HTR-8/SVneo (cell line): Measurements from ENCODE around the gene FMNL2.

ENCODE experiments used
- DNase-seq: peaks from one replicate; pipeline ENCODE4 v3.0.0; 2011; ENCODE audit warnings: low spot score, mixed read lengths; ENCODE audit not compliant: insufficient read length
- FAIRE-seq: peaks from 2 replicates; lab custom pipeline; 2011; peaks lifted over from hg19 to GRCh38; lab: Jason Lieb, UNC

The FMNL2 gene

DNA sequence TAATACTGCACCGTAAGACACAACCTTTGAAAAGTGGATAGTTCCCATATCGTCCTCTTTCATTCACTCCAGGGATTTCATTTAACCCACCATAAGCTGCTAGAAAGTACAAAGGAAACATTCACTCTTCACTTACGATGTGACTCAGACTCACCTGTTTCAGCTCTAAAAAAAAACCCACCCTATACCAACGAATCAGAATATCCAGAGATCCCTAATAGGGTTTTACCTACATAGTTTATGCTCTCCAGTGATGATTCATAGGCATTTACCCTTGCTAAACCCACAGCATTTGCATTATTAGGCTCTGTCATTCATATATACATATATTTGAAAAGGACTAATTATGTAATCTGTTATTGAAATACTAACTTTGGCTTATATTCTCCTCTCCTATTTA is 322.1 kb downstream of the FMNL2 start:
- FAIRE-seq: no peak

GRCh38 chr2:152658221-152658620 is 323.2 kb downstream of the FMNL2 start:
- no peak for DNase-seq
- FAIRE-seq: no peak

More for the DNA sequence above, 322.1 kb downstream of the FMNL2 start:
- DNase-seq: no peak

DNA sequence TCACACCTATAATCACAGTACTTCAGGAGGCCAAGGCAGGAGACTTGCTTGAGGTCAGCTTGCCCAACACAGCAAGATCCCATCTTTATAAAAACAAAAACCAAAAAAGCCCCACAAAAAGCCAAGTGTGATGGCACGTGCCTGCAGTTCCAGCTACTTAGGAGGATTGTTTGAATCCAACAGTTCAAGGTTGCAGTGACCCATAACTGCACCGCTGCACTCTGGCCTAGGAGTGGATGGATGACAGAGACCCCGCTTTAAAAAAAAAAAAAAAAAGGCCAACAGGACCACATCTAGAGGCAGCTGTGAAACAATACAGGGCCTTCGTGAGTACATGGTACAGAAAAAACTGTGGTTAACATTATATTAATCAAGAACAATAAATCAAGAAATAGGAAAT is 326.1 kb downstream of the FMNL2 start:
- DNase-seq (no peak), FAIRE-seq (no peak)

GRCh38 chr2:152664725-152665124 is 329.8 kb downstream of the FMNL2 start:
- no peak for FAIRE-seq
- no peak for DNase-seq

- FAIRE-seq (no peak), DNase-seq (no peak)
Observed at GRCh38 chr2:152674334-152674733, 339.4 kb downstream of the FMNL2 start.

DNA sequence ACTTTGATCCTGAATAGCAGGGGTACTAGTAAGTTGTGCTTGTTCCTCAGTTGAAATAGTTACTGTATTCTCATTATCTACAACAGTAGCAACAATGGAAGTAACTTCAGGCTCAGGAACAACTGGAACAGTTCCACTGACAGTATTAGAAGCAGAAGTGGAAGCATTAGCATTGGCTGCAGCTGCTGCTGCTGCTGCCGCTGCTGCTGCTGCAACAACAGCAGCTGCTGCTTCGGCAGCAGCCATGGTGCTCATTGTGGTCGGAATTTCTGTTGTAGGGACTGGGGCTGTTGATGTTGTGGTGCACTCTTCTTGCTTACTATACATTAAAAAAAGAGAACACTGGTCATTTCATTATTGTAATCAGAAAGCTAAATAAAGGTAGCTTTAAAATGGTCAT is 341.5 kb downstream of the FMNL2 start:
- FAIRE-seq: no peak
- no peak for DNase-seq

DNA sequence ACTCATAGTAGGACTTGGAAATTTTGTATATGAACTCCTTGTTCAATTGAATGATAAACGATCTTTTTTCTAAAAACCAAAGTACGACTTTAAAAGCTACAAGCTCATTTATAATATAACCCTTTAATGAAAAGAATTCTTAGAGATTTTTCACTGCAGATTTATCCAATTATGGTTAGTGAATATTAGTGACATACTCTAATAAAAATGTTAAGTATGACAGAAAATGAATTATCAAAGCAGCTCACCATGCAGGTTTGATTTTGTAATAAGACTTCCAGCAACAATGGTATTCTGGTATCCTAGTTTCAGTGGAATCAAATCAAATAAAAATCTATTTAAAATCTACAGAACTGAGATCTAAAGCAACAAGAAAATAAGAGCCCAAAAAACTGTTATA is 343.8 kb downstream of the FMNL2 start:
- DNase-seq (no peak), FAIRE-seq (no peak)

DNA sequence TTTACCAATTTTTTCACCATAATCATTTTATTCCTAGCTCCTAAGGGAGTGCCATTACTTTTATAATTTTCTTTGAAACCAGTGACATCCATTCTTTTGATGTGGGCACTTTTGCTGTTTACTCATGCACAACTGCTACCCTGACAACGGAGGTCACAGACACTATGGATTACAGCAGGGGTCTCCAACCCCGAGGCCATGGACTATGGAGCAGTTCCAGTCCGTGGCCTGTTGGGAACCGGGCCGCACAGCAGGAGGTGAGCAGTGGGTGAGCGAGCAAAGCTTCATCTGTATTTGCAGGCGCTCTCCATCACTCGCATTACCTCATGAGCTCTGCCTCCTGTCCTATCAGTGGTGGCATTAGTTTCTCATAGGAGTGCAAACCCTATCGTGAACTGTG is 347.7 kb downstream of the FMNL2 start:
- no peak for FAIRE-seq
- DNase-seq: no peak

DNA sequence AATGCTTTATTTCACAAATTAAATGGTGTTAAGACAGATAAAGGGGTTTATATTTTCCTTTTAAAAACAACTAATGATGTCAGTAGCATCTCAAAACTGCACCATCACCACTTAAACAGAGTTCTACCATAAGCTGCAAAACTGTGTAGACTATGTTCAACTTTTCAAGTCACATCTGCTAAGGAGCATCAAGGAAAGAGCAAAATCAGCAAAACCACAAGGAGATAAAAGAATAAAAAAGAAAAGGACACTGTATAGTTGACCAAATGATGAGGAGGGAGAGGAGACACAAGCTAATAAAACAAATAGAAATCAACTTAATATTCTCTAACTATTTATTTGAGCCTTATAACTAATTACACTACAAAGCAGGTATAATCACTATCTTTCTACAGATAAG is 348.4 kb downstream of the FMNL2 start:
- no peak for DNase-seq
- FAIRE-seq: no peak

GRCh38 chr2:152686321-152686720 is 351.3 kb downstream of the FMNL2 start:
- FAIRE-seq (no peak), DNase-seq (no peak)

DNA sequence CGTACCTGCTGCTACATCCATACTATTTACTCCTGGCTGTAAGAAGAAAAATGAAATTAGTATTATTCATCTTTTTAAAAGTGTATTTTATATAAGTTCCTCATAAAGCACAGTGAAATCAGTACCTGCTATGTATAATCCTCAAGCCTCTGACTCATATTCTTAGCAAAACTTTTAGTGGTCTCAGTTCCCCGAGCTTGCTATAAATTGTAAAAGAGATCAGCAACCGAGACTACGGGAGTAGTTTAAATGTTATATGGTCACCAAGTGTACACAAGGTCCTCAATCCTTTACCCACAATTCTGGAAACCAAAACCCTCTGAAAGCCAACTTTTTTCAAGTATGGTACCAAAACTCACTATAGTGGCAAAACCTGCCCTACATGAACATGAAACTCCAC is 358.1 kb downstream of the FMNL2 start:
- DNase-seq (no peak), FAIRE-seq (no peak)

DNA sequence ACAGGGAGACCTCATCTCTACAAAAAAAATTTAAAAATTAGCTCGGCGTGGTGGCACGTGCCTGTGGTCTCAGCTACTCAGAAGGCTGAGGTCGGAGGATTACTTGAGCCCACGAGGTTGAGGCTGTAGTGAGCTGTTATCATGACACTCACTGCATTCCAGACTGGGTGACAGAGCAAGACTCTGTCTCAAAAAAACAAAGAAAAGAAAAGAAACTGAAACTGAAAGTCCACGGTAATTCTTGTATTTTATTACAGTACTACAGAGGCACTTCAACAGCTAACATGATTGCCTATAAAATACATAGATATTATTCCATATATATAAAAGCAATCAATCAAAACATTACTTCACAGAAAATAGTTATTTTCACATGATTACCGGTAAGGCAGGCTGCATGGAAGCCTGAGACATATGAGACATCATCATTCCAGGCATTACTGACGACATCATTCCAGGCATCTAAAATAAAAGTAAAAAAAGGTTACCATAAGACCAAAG is 359.2 kb downstream of the FMNL2 start:
- peak; percentile 76 for FAIRE-seq
- peak; percentile 46 for DNase-seq

GRCh38 chr2:152695763-152696162 is 360.8 kb downstream of the FMNL2 start:
- FAIRE-seq (no peak), DNase-seq (no peak)

DNA sequence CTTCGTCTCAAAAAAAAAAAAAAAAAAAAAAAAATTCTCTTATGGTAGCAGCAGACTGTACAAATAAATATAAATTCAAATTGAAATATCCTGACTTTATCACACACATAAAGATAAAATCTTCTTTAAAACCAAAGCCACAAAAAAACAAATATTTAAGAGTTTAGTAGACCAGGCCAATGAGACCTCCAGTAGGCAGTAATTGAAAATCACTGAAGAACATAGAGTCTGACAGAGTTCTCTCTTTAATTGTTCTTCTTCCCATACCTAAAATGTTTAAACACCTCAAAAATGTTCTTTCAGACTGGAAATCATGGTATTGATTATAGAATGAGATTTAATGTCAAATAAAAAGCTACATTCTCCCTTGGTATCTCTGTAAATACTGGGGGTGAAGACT is 361.5 kb downstream of the FMNL2 start:
- DNase-seq (no peak), FAIRE-seq (no peak)
